WTC11 (cell line): Measurements from ENCODE around the gene GZMA.

ENCODE experiments used
- KAT7 ChIP-seq: sonication (generic); formaldehyde crosslinking; IDR thresholded peaks from 2 replicates; pipeline ENCODE4 v1.8.1; 2023; ENCODE audit warnings: missing genetic modification reagents, mild to moderate bottlenecking, borderline replicate concordance
- NR2C2 ChIP-seq: sonication (generic); formaldehyde crosslinking; IDR thresholded peaks from 2 replicates; pipeline ENCODE4 v1.8.0; 2022; ENCODE audit warnings: mild to moderate bottlenecking, missing genetic modification reagents
- TF ChIP-seq, protein P1 (sequence below): sonication (generic); formaldehyde crosslinking; IDR thresholded peaks from 2 replicates; pipeline ENCODE4 v1.8.1; 2022; ENCODE audit warnings: low read depth, missing genetic modification reagents, borderline replicate concordance
- TF ChIP-seq, protein P2 (sequence below): fragments of 200-600 bp; IDR thresholded peaks from 2 replicates; pipeline ENCODE4 v1.8.0; 2022; ENCODE audit warnings: antibody characterized with exemption
- TF ChIP-seq, protein P3 (sequence below): sonication (generic); formaldehyde crosslinking; IDR thresholded peaks from 2 replicates; pipeline ENCODE4 v1.8.1; 2023; ENCODE audit warnings: mild to moderate bottlenecking, missing genetic modification reagents, moderate library complexity
- TF ChIP-seq, protein P4 (sequence below): sonication (generic); formaldehyde crosslinking; conservative IDR thresholded peaks from 2 replicates; pipeline ENCODE4 v1.8.1; 2022; ENCODE audit warnings: mild to moderate bottlenecking, missing genetic modification reagents

DNA sequence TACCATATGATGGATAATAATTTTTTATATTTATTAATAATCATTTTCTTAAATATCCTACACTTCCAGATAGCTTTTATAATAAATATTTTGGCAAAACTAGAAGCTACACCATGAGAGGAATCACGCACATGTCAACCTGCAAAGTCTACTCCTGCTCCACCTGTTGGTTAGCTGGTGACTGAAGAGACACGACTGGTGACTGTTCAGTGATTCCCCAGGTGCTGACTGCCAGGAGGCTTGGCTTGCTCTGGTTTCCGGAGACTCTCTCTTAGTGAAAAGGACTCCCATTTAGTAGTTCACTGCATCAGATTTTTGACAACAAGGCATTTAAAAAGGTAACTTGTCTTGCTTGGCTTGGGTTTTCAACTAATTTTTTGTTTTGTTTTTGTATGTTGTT, 20.9 kb downstream of the GZMA start:
- TF ChIP-seq, protein P1, sequence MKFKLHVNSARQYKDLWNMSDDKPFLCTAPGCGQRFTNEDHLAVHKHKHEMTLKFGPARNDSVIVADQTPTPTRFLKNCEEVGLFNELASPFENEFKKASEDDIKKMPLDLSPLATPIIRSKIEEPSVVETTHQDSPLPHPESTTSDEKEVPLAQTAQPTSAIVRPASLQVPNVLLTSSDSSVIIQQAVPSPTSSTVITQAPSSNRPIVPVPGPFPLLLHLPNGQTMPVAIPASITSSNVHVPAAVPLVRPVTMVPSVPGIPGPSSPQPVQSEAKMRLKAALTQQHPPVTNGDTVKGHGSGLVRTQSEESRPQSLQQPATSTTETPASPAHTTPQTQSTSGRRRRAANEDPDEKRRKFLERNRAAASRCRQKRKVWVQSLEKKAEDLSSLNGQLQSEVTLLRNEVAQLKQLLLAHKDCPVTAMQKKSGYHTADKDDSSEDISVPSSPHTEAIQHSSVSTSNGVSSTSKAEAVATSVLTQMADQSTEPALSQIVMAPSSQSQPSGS (CRISPR knock-in tag), result no peak
- no peak for TF ChIP-seq NR2C2
- TF ChIP-seq, protein P2, sequence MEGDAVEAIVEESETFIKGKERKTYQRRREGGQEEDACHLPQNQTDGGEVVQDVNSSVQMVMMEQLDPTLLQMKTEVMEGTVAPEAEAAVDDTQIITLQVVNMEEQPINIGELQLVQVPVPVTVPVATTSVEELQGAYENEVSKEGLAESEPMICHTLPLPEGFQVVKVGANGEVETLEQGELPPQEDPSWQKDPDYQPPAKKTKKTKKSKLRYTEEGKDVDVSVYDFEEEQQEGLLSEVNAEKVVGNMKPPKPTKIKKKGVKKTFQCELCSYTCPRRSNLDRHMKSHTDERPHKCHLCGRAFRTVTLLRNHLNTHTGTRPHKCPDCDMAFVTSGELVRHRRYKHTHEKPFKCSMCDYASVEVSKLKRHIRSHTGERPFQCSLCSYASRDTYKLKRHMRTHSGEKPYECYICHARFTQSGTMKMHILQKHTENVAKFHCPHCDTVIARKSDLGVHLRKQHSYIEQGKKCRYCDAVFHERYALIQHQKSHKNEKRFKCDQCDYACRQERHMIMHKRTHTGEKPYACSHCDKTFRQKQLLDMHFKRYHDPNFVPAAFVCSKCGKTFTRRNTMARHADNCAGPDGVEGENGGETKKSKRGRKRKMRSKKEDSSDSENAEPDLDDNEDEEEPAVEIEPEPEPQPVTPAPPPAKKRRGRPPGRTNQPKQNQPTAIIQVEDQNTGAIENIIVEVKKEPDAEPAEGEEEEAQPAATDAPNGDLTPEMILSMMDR, result no peak
- TF ChIP-seq KAT7 (CRISPR knock-in tag), result no peak
- TF ChIP-seq, protein P3, sequence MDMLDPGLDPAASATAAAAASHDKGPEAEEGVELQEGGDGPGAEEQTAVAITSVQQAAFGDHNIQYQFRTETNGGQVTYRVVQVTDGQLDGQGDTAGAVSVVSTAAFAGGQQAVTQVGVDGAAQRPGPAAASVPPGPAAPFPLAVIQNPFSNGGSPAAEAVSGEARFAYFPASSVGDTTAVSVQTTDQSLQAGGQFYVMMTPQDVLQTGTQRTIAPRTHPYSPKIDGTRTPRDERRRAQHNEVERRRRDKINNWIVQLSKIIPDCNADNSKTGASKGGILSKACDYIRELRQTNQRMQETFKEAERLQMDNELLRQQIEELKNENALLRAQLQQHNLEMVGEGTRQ (CRISPR knock-in tag), result no peak
- TF ChIP-seq, protein P4, sequence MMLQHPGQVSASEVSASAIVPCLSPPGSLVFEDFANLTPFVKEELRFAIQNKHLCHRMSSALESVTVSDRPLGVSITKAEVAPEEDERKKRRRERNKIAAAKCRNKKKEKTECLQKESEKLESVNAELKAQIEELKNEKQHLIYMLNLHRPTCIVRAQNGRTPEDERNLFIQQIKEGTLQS (CRISPR knock-in tag), result no peak
